ENCODE data around the gene PLPP4.

GRCh38 chr10:120628197-120628596 lies 171.2 kb downstream of the PLPP4 start:
- TF ChIP-seq GLIS3 (CRISPR knock-in tag; IDR thresholded peaks at IDR 0.05): no peak
- TF ChIP-seq ESRRG (CRISPR knock-in tag; IDR thresholded peaks at IDR 0.05): no peak
- TF ChIP-seq ZFP30 (CRISPR knock-in tag; IDR thresholded peaks at IDR 0.05): no peak

Data from SK-N-SH treated with all-trans-retinoic acid at 6 μM for 48 hours (cell line).